Cardiac muscle cell (in vitro differentiated cells and primary cell): ENCODE measurements around the gene ZNF726. TPM values are rescaled to one million over a fixed set of nuclear protein-coding genes. Genes with fewer than 3 reads are reported as not detected.
"Not testable (repeated sequence)": the region's sequence is repeated elsewhere in the genome, so short reads cannot be mapped to it uniquely, and the experiment has no call there.

Experiments
- DNase-seq, 2 donors: peaks; one replicate each; pipeline versions ENCODE4 v3.0.0 to v3.0.0-alpha.2; 2010 to 2017; ENCODE audit warnings: low read depth in 1 of 2, low spot score in 1 of 2
- H3K27ac ChIP-seq: fragments of 200-600 bp; sonication (generic); 2 replicates; pipeline ENCODE4 v1.5.1; 2016
- H3K27me3 ChIP-seq: fragments of 200-600 bp; sonication (generic); 2 replicates; pipeline ENCODE4 v1.6.0; 2016; ENCODE audit warnings: control low read depth
- H3K36me3 ChIP-seq: fragments of 200-600 bp; sonication (generic); 2 replicates; pipeline ENCODE4 v1.5.1; 2016; ENCODE audit warnings: control low read depth
- H3K4me1 ChIP-seq: fragments of 200-600 bp; sonication (generic); 2 replicates; pipeline ENCODE4 v1.8.1; 2017; ENCODE audit warnings: low read depth, mild to moderate bottlenecking, mixed run types
- H3K4me3 ChIP-seq: fragments of 200-600 bp; sonication (generic); 2 replicates; pipeline ENCODE4 v1.5.1; 2016; ENCODE audit warnings: mild to moderate bottlenecking
- H3K9me3 ChIP-seq: fragments of 200-600 bp; sonication (generic); 2 replicates; pipeline ENCODE4 v1.5.1; 2017; ENCODE audit warnings: low read depth, mild to moderate bottlenecking, control low read depth
- CTCF ChIP-seq: IDR thresholded peaks from 2 replicates; pipeline ENCODE4 v1.5.1; 2012; ENCODE audit warnings: low read depth, mild to moderate bottlenecking, low read length
- polyA plus RNA-seq: library from polyadenylated mRNA; unstranded; fragments of >200 nt; fragmentation: Nextera tagmentation; extraction: Ambion mirVana; gene quantifications from 2 replicates; pipeline ENCODE4 v1.2.1, GENCODE V29; 2016
- total RNA-seq: library from RNA; depleted of rRNA; stranded (reverse); fragments of >200 nt; gene quantifications from 2 replicates; pipeline ENCODE4 v1.2.3, GENCODE V29; 2016

The ZNF726 gene
- total and polyA plus RNA-seq, 2 experiments from 2014 or later: 1.7 to 4.0 TPM

- H3K9me3 ChIP-seq: no peaks in the 10 kb centered on the region
- H3K27me3 ChIP-seq: no peaks in the 10 kb centered on the region
- no peak overlapping the region for H3K27ac ChIP-seq
- no peaks in the 10 kb centered on the region for H3K4me1 ChIP-seq
- H3K36me3 ChIP-seq: no peaks in the 10 kb centered on the region
- H3K4me3 ChIP-seq: no peak overlapping the region
- no peak for DNase-seq
- TF ChIP-seq CTCF: no peak
Measured at GRCh38 chr19:23946569-23946968, 31.9 kb downstream of the ZNF726 start.

DNA sequence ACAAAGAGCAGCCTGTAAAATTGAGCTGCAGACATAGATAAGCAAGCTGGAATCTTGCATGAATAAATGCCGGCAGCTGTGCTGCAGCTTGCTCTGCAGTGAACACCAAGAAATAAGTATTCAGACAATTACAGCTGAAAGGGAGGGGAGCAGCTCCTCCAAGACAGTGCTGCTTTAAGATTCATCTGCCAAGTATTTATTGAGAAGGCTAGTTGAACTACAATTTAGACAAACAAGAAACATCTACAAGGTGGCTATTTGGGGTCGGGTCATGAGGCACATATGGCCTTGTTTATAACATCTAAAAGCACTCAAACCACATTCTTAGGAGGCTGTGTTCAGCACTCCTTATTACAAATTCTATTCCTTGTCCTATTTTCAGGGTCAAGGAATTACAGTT, 34.9 kb downstream of the ZNF726 start:
- peaks cover 3% of the 10 kb centered on the region for H3K9me3 ChIP-seq
- no peak for DNase-seq
- no peak for TF ChIP-seq CTCF
- H3K4me3 ChIP-seq: no peak overlapping the region
- H3K27me3 ChIP-seq: no peaks in the 10 kb centered on the region
- no peaks in the 10 kb centered on the region for H3K4me1 ChIP-seq
- no peaks in the 10 kb centered on the region for H3K36me3 ChIP-seq
- H3K27ac ChIP-seq: no peak overlapping the region

- no peak overlapping the region for H3K27ac ChIP-seq
- H3K4me3 ChIP-seq: no peak overlapping the region
Measured at GRCh38 chr19:23956051-23956450, 41.4 kb downstream of the ZNF726 start.

GRCh38 chr19:23957660-23958281, 43.1 kb downstream of the ZNF726 start:
- Histone ChIP-seq H3K27ac (no peak overlapping the region), H3K4me1 (no peaks in the 10 kb centered on the region), H3K9me3 (peaks cover 7% of the 10 kb centered on the region), H3K36me3 (no peaks in the 10 kb centered on the region), H3K27me3 (no peaks in the 10 kb centered on the region), H3K4me3 (no peak overlapping the region)
- DNase-seq: no peak
- no peak for TF ChIP-seq CTCF

More at GRCh38 chr19:23956051-23956450, 41.4 kb downstream of the ZNF726 start:
- no peaks in the 10 kb centered on the region for H3K4me1 ChIP-seq
- DNase-seq: no peak
- TF ChIP-seq CTCF: no peak
- H3K36me3 ChIP-seq: no peaks in the 10 kb centered on the region
- H3K9me3 ChIP-seq: peaks cover 7% of the 10 kb centered on the region
- H3K27me3 ChIP-seq: no peaks in the 10 kb centered on the region

GRCh38 chr19:23963396-23963795, 48.7 kb downstream of the ZNF726 start:
- not testable (repeated sequence) for H3K36me3 ChIP-seq, H3K4me1 ChIP-seq, H3K27me3 ChIP-seq, H3K4me3 ChIP-seq, DNase-seq, H3K9me3 ChIP-seq, H3K27ac ChIP-seq

GRCh38 chr19:23963881-23964280, 49.2 kb downstream of the ZNF726 start:
- DNase-seq, H3K9me3 ChIP-seq, H3K27ac ChIP-seq, H3K4me1 ChIP-seq, H3K36me3 ChIP-seq, H3K4me3 ChIP-seq, H3K27me3 ChIP-seq: not testable (repeated sequence)

DNA sequence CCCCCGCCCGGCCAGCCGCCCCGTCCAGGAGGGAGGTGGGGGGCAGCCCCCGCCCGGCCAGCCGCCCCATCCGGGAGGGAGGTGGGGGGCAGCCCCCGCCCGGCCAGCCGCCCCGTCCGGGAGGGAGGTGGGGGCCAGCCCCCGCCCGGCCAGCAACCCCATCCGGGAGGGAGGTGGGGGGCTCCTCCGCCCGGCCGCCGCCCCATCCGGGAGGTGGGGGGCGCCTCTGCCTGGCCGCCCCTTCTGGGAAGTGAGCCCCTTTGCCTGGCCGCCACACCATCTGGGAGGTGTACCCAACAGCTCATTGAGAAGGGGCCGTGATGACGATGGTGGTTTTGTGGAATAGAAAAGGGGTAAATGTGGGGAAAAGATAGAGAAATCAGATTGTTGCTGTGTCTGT, 49.6 kb downstream of the ZNF726 start:
- not testable (repeated sequence) for H3K36me3 ChIP-seq, DNase-seq, H3K9me3 ChIP-seq

More for the DNA sequence above, 49.6 kb downstream of the ZNF726 start:
- not testable (repeated sequence) for H3K4me1 ChIP-seq, H3K4me3 ChIP-seq, H3K27me3 ChIP-seq, H3K27ac ChIP-seq
